ENCODE results near the gene DHH.

DNA sequence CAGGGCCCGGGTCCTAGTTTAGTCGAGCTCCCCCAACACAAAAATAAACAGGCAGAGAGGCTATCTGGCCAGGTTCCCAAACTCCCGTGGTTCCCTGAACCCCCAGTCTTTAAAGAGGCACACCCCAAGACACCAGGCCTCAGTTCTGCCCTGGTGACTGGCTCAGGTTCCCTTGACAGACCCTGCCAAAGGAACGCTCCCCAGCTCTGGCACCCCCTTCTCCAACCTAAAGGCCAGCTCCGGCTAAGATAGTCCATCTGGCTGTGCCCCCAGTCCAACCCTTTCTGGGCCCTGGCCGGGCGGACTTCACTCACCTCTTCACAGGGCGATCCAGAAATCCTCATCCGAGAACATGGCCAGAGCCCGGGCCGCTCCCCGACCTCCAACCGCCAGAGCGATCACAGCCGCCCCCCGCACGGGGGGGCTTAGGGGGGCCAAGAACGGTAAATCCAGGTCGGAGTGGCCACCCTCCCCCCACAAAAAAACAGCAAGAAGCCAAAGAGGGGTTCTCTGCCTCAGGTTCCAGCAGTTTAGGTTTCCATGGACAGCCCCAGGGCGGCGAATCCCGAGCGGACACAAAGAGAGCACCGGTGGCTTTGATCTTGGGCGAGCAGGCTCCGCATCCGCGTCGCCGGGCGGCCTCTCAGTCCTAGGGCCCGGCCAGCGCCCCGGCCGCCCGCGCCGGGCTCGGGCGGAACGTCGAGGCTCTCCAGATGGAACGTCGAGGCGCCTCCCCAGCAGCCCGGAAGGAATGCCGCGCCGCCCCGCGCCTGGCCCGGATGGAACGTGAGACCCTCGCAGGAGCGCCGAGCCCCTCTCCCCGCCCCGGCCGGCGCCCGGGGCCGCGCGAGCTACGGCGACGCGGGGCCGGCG, 35.1 kb downstream of the DHH start:
- TF ChIP-seq, protein P1, sequence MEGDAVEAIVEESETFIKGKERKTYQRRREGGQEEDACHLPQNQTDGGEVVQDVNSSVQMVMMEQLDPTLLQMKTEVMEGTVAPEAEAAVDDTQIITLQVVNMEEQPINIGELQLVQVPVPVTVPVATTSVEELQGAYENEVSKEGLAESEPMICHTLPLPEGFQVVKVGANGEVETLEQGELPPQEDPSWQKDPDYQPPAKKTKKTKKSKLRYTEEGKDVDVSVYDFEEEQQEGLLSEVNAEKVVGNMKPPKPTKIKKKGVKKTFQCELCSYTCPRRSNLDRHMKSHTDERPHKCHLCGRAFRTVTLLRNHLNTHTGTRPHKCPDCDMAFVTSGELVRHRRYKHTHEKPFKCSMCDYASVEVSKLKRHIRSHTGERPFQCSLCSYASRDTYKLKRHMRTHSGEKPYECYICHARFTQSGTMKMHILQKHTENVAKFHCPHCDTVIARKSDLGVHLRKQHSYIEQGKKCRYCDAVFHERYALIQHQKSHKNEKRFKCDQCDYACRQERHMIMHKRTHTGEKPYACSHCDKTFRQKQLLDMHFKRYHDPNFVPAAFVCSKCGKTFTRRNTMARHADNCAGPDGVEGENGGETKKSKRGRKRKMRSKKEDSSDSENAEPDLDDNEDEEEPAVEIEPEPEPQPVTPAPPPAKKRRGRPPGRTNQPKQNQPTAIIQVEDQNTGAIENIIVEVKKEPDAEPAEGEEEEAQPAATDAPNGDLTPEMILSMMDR (IDR thresholded peaks at IDR 0.05): no peak
- no peak for TF ChIP-seq POLR2AphosphoS5 (IDR thresholded peaks at IDR 0.05)
- TF ChIP-seq EP300 (IDR thresholded peaks at IDR 0.05): no peak

Data from suprapubic skin (tissue), 4 donors.